NB4 (cell line): Measurements from ENCODE around the gene ANKRD12.

Source experiments
- POLR2A ChIP-seq: IDR thresholded peaks from 2 replicates; pipeline ENCODE4 v1.6.1; 2011; ENCODE audit warnings: mild to moderate bottlenecking; ENCODE audit not compliant: insufficient read length; ENCODE audit errors: extremely low read depth
- TF ChIP-seq, protein P1 (sequence below): IDR thresholded peaks from one replicate; pipeline ENCODE4 v1.5.1; 2012; ENCODE audit warnings: low read depth, low read length
- TF ChIP-seq, protein P2 (sequence below): IDR thresholded peaks from 2 replicates; pipeline ENCODE4 v1.6.1; 2011; ENCODE audit warnings: low read depth, low read length

DNA sequence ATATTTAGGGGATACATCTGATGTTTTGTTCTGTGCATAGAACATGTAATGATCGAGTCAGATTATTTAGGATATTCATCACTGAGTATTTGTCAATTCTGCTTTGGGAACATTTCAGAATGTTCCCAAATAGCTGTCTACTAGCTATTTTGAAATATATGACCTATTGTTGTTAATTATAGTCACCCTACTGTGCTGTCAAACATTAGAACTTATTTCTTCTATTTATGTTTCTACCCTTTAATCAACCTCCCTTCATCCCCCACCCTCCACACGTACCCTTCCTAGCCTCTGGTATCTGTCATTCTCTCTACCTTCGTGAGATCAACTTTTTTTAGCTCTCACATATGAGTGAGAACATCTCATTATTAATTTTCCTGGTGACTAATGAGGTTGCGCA, 40.9 kb downstream of the ANKRD12 start:
- TF ChIP-seq, protein P1, sequence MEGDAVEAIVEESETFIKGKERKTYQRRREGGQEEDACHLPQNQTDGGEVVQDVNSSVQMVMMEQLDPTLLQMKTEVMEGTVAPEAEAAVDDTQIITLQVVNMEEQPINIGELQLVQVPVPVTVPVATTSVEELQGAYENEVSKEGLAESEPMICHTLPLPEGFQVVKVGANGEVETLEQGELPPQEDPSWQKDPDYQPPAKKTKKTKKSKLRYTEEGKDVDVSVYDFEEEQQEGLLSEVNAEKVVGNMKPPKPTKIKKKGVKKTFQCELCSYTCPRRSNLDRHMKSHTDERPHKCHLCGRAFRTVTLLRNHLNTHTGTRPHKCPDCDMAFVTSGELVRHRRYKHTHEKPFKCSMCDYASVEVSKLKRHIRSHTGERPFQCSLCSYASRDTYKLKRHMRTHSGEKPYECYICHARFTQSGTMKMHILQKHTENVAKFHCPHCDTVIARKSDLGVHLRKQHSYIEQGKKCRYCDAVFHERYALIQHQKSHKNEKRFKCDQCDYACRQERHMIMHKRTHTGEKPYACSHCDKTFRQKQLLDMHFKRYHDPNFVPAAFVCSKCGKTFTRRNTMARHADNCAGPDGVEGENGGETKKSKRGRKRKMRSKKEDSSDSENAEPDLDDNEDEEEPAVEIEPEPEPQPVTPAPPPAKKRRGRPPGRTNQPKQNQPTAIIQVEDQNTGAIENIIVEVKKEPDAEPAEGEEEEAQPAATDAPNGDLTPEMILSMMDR = no peak
- no peak for TF ChIP-seq POLR2A
- TF ChIP-seq, protein P2, sequence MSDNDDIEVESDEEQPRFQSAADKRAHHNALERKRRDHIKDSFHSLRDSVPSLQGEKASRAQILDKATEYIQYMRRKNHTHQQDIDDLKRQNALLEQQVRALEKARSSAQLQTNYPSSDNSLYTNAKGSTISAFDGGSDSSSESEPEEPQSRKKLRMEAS = no peak
